Kidney epithelial cell (primary cell): Measurements from ENCODE around the gene CWH43. TPM values are rescaled to one million over a fixed set of nuclear protein-coding genes. Genes with fewer than 3 reads are reported as not detected.
"Not testable (repeated sequence)": the region's sequence is repeated elsewhere in the genome, so short reads cannot be mapped to it uniquely, and the experiment has no call there.

Experiments used
- DNase-seq: peaks from one replicate; pipeline ENCODE4 v3.0.0-alpha.2; 2010; ENCODE audit warnings: low read depth
- H3K27me3 ChIP-seq: 2 replicates; pipeline ENCODE4 v1.6.0; 2011; ENCODE audit warnings: low read length; ENCODE audit not compliant: control insufficient read depth, insufficient read depth
- H3K36me3 ChIP-seq: 2 replicates; pipeline ENCODE4 v1.5.1; 2011; ENCODE audit warnings: low read length; ENCODE audit not compliant: control insufficient read depth, insufficient read depth
- H3K4me3 ChIP-seq: 2 replicates; pipeline ENCODE4 v1.5.1; 2011; ENCODE audit warnings: low read depth, mild to moderate bottlenecking, control low read depth, low read length
- CTCF ChIP-seq: IDR thresholded peaks from 2 replicates; pipeline ENCODE4 v1.5.1; 2011; ENCODE audit warnings: mild to moderate bottlenecking, moderate library complexity, low read length, control low read depth, inconsistent platforms; ENCODE audit not compliant: insufficient read depth, poor library complexity, severe bottlenecking
- total RNA-seq: library from RNA; depleted of rRNA; stranded (reverse); fragments of >200 nt; gene quantifications from 2 replicates; pipeline ENCODE4 v1.2.3, GENCODE V29; 2015

The CWH43 gene
- total RNA-seq, 1 donor from 2014 or later, result 1.3 TPM

- TF ChIP-seq CTCF, result peak; percentile 38
- H3K27me3 ChIP-seq, result no peaks in the 10 kb centered on the region
- H3K36me3 ChIP-seq, result no peaks in the 10 kb centered on the region
- H3K4me3 ChIP-seq, result no peak overlapping the region
- DNase-seq, result no peak
Observed at GRCh38 chr4:48944756-48945241, 41.3 kb upstream of the CWH43 start.

GRCh38 chr4:48945981-48946380 is 40.1 kb upstream of the CWH43 start:
- no peak for DNase-seq
- Histone ChIP-seq H3K27me3 (no peaks in the 10 kb centered on the region), H3K4me3 (no peak overlapping the region), H3K36me3 (no peaks in the 10 kb centered on the region)
- no peak for TF ChIP-seq CTCF

GRCh38 chr4:48947731-48948130 is 38.3 kb upstream of the CWH43 start:
- no peak overlapping the region for H3K4me3 ChIP-seq
- no peak for TF ChIP-seq CTCF
- H3K36me3 ChIP-seq, result no peaks in the 10 kb centered on the region
- no peaks in the 10 kb centered on the region for H3K27me3 ChIP-seq
- no peak for DNase-seq

GRCh38 chr4:48949086-48949485 is 37.0 kb upstream of the CWH43 start:
- TF ChIP-seq CTCF, result no peak
- DNase-seq, result no peak
- no peak overlapping the region for H3K4me3 ChIP-seq
- no peaks in the 10 kb centered on the region for H3K36me3 ChIP-seq
- no peaks in the 10 kb centered on the region for H3K27me3 ChIP-seq

GRCh38 chr4:48949518-48950219 is 36.4 kb upstream of the CWH43 start:
- no peaks in the 10 kb centered on the region for H3K27me3 ChIP-seq
- TF ChIP-seq CTCF, result no peak
- no peaks in the 10 kb centered on the region for H3K36me3 ChIP-seq
- DNase-seq, result no peak
- H3K4me3 ChIP-seq, result no peak overlapping the region

GRCh38 chr4:48954314-48954713 is 31.8 kb upstream of the CWH43 start:
- H3K27me3 ChIP-seq, result no peaks in the 10 kb centered on the region
- no peak for TF ChIP-seq CTCF
- H3K36me3 ChIP-seq, result no peaks in the 10 kb centered on the region
- no peak overlapping the region for H3K4me3 ChIP-seq
- no peak for DNase-seq

- H3K36me3 ChIP-seq, H3K4me3 ChIP-seq, H3K27me3 ChIP-seq, DNase-seq: not testable (repeated sequence)
Observed at GRCh38 chr4:48957366-48957765, 28.7 kb upstream of the CWH43 start.
